DND-41 (cell line): ENCODE data around the gene PHACTR1.

Source experiments
- ATAC-seq: fragments of 200-7000 bp; cut with Tn5 transposase; 3 replicates; pipeline ENCODE4 v1.9.1; 2021; ENCODE audit warnings: low read depth; ENCODE audit not compliant: insufficient read depth
- DNase-seq: peaks from one replicate; pipeline ENCODE4 v3.0.0-alpha.2; 2020
- H2AFZ ChIP-seq: 2 replicates; pipeline ENCODE4 v1.6.0; 2012; ENCODE audit warnings: low read depth, low read length
- H3K27ac ChIP-seq: 2 replicates; pipeline ENCODE4 v1.5.1; 2012; ENCODE audit warnings: low read length, inconsistent platforms
- H3K27me3 ChIP-seq: fragments of 200-600 bp; sonication (generic); 2 replicates; pipeline ENCODE4 v1.6.0; 2012; ENCODE audit warnings: low read length, mild to moderate bottlenecking, inconsistent platforms; ENCODE audit not compliant: insufficient read depth, poor library complexity
- H3K36me3 ChIP-seq: 2 replicates; pipeline ENCODE4 v1.5.1; 2012; ENCODE audit warnings: low read length, inconsistent platforms; ENCODE audit not compliant: insufficient read depth
- H3K4me1 ChIP-seq: 2 replicates; pipeline ENCODE4 v1.5.1; 2012; ENCODE audit warnings: mild to moderate bottlenecking, low read length; ENCODE audit not compliant: insufficient read depth
- H3K4me2 ChIP-seq: 2 replicates; pipeline ENCODE4 v1.6.0; 2012; ENCODE audit warnings: mild to moderate bottlenecking, moderate library complexity, low read length, inconsistent platforms; ENCODE audit not compliant: insufficient read depth
- H3K4me3 ChIP-seq, 2 experiments: fragments of 200-600 bp in 1 of 2; shearing (Covaris generic) in 1 of 2; 2 replicates each; pipeline ENCODE4 v1.5.1; 2012 to 2016; ENCODE audit warnings: inconsistent platforms in 2 of 2, low read length in 2 of 2, mild to moderate bottlenecking in 2 of 2, low read depth in 1 of 2, moderate library complexity in 1 of 2
- H3K79me2 ChIP-seq: 2 replicates; pipeline ENCODE4 v1.6.0; 2012; ENCODE audit warnings: low read length, inconsistent platforms; ENCODE audit not compliant: insufficient read depth
- H3K9ac ChIP-seq: 2 replicates; pipeline ENCODE4 v1.6.0; 2012; ENCODE audit warnings: low read depth, mild to moderate bottlenecking, inconsistent platforms, low read length, moderate library complexity
- H3K9me3 ChIP-seq: 2 replicates; pipeline ENCODE4 v1.5.1; 2012; ENCODE audit warnings: low read length, moderate library complexity, mild to moderate bottlenecking, inconsistent platforms; ENCODE audit not compliant: insufficient read depth, severe bottlenecking
- H4K20me1 ChIP-seq: 2 replicates; pipeline ENCODE4 v1.6.0; 2012; ENCODE audit warnings: low read length; ENCODE audit not compliant: insufficient read depth
- EZH2 ChIP-seq: IDR thresholded peaks from 3 replicates; pipeline ENCODE4 v1.6.1; 2012; ENCODE audit warnings: borderline replicate concordance, low read depth, mild to moderate bottlenecking, moderate library complexity, low read length, inconsistent platforms; ENCODE audit not compliant: severe bottlenecking
- TF ChIP-seq, protein P1 (sequence below): IDR thresholded peaks from 2 replicates; pipeline ENCODE4 v1.5.1; 2012; ENCODE audit warnings: borderline replicate concordance, low read length, moderate library complexity, mild to moderate bottlenecking; ENCODE audit not compliant: poor library complexity, severe bottlenecking; ENCODE audit errors: extremely low read depth

The PHACTR1 gene

DNA sequence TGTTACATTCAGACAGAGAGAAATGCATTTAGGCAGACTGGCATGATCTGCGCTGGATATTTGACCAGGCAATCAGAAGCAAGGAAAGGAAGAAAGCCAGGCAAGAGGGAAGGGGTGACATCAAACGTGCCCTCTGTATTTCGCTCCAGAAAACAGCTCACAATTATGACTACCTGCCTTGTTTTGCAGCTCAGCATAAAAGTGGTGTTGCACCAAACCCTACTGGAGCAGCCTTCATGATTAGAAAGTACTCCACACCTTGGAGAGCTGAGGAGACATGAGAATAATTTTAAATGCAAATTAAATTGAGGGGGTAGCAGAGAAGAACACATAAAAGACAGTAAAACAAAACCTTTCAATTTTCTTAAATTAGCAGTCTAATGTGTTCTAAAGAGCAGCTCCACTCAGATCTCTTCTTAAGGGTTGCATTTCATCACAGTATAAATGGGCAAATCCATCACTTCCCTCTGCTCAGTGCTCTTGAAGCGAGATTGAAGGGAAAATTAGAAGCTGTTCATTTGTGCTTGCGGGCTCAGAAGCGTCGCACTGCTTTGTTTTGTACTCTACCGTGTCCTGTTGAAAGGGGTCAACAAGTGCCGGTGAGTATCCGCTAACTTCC, at the start of gene PHACTR1:
TSS of gene PHACTR1 (plus strand) at position 470 of the 619 bp plus-strand sequence.
- no peak for ATAC-seq
- Histone ChIP-seq H3K27me3 (no peaks in the 10 kb centered on the region), H3K9ac (no peak within 1 kb of the TSS), H3K4me1 (no peaks in the 10 kb centered on the region), H3K9me3 (no peaks in the 10 kb centered on the region), H4K20me1 (no peaks in the 10 kb centered on the region), H2AFZ (no peak within 1 kb of the TSS), H3K4me2 (no peak within 1 kb of the TSS), H3K36me3 (no peaks in the 10 kb centered on the region), H3K79me2 (no peaks in the 10 kb centered on the region), H3K4me3 (no peak within 1 kb of the TSS), H3K27ac (no peak within 1 kb of the TSS)
- no peak for DNase-seq
- no peak for TF ChIP-seq EZH2
- TF ChIP-seq, protein P1, sequence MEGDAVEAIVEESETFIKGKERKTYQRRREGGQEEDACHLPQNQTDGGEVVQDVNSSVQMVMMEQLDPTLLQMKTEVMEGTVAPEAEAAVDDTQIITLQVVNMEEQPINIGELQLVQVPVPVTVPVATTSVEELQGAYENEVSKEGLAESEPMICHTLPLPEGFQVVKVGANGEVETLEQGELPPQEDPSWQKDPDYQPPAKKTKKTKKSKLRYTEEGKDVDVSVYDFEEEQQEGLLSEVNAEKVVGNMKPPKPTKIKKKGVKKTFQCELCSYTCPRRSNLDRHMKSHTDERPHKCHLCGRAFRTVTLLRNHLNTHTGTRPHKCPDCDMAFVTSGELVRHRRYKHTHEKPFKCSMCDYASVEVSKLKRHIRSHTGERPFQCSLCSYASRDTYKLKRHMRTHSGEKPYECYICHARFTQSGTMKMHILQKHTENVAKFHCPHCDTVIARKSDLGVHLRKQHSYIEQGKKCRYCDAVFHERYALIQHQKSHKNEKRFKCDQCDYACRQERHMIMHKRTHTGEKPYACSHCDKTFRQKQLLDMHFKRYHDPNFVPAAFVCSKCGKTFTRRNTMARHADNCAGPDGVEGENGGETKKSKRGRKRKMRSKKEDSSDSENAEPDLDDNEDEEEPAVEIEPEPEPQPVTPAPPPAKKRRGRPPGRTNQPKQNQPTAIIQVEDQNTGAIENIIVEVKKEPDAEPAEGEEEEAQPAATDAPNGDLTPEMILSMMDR = no peak

DNA sequence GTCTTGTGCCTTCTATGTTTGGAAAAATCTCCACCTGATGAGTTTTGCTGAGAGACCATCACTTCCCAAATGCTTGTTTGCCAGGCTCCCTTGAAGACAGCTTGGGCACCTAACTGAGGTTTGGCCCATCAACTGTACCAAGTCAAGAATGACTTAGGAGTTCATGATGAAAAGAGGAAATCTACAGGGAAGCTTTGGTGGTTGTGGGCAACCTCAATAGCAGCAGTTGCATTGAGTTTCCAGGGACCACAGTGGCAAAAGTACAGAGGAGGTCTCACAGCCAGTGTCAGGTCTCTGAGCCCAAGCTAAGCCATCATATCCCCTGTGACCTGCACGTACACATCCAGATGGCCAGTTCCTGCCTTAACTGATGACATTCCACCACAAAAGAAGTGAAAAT, 49.7 kb upstream of the PHACTR1 start:
- Histone ChIP-seq H3K27ac (no peak overlapping the region), H2AFZ (no peak overlapping the region), H3K4me1 (no peaks in the 10 kb centered on the region), H4K20me1 (no peaks in the 10 kb centered on the region), H3K79me2 (no peaks in the 10 kb centered on the region), H3K36me3 (no peaks in the 10 kb centered on the region), H3K4me3 (no peak overlapping the region), H3K9ac (no peak overlapping the region), H3K9me3 (no peaks in the 10 kb centered on the region), H3K27me3 (no peaks in the 10 kb centered on the region), H3K4me2 (no peak overlapping the region)
- no peak for ATAC-seq
- TF ChIP-seq, protein P1 = no peak
- TF ChIP-seq EZH2 = no peak
- DNase-seq = no peak

DNA sequence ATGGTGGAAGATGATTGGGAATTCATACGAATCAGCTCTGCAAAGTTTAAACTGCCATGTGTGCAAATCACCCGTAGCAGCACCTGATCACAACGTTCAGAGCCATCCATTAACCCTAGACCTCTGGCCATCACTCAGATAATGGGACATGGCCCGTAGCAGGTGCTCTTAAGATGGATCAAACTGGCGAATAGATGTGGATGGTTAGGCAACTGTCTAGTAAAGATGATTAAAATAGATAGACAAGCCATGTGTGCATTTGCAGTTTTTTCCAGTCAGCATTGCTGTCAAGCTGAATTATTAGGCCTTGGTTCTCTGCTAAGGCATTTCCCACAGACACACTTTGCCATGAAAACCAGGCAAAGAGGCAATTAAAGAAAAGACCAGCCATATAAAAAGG, 40.6 kb upstream of the PHACTR1 start:
- no peaks in the 10 kb centered on the region for H4K20me1 ChIP-seq

More for the DNA sequence above, 40.6 kb upstream of the PHACTR1 start:
- H3K79me2 ChIP-seq = no peaks in the 10 kb centered on the region
- no peaks in the 10 kb centered on the region for H3K4me1 ChIP-seq
- no peak overlapping the region for H3K4me2 ChIP-seq
- H3K9ac ChIP-seq = no peak overlapping the region
- H3K27ac ChIP-seq = no peak overlapping the region
- TF ChIP-seq, protein P1 = no peak
- TF ChIP-seq EZH2 = no peak
- no peak overlapping the region for H2AFZ ChIP-seq
- H3K36me3 ChIP-seq = no peaks in the 10 kb centered on the region
- ATAC-seq = no peak
- H3K9me3 ChIP-seq = no peaks in the 10 kb centered on the region
- no peak for DNase-seq
- H3K4me3 ChIP-seq = no peak overlapping the region
- H3K27me3 ChIP-seq = no peaks in the 10 kb centered on the region
